SK-N-SH (cell line): ENCODE measurements around the gene PABPN1. TPM values are rescaled to one million over a fixed set of nuclear protein-coding genes. Genes with fewer than 3 reads are reported as not detected.

Experiments used
- CTCF ChIA-PET: fragments of 300-600, 350-600 bp; formaldehyde crosslinking; extraction: SDS; loops from one replicate; lab custom pipeline; 2021; lab: Yijun Ruan, JAX
- POLR2A ChIA-PET: fragments of 350-600 bp; sonication (Branson Sonifier 250); formaldehyde crosslinking; extraction: SDS; loops from one replicate; lab custom pipeline; 2020; ENCODE audit warnings: antibody characterized with exemption, inconsistent platforms; lab: Yijun Ruan, JAX
- DNase-seq: peaks from one replicate; pipeline ENCODE4 v3.0.0; 2012
- H2AFZ ChIP-seq: fragments of 200-600 bp; sonication (generic); 2 replicates; pipeline ENCODE4 v1.8.1; 2016; ENCODE audit warnings: antibody characterized with exemption, mild to moderate bottlenecking, low read depth
- H3F3A ChIP-seq: fragments of 200-600 bp; sonication (generic); replicated peaks from 2 replicates; pipeline ENCODE3; 2016; ENCODE audit warnings: antibody characterized with exemption, mild to moderate bottlenecking; ENCODE audit not compliant: insufficient read depth
- H3K27ac ChIP-seq, 2 experiments: fragments of 200-500 bp in 1 of 2; fragments of 200-600 bp in 1 of 2; sonication (Bioruptor generic) in 1 of 2; sonication (generic), shearing (Covaris generic) in 1 of 2; 2 replicates each; pipeline versions ENCODE4 v1.5.1 to v1.6.1; 2014 to 2016; ENCODE audit warnings: low read depth in 2 of 2, inconsistent platforms in 1 of 2, low read length in 1 of 2, mild to moderate bottlenecking in 1 of 2, mixed read lengths in 1 of 2
- H3K27me3 ChIP-seq: fragments of 200-600 bp; sonication (generic), shearing (Covaris generic); 2 replicates; pipeline ENCODE4 v1.6.1; 2016; ENCODE audit warnings: mixed run types; ENCODE audit not compliant: insufficient read depth
- H3K36me3 ChIP-seq, 2 experiments: fragments of 200-500 bp in 1 of 2; fragments of 200-600 bp in 1 of 2; sonication (Bioruptor generic) in 1 of 2; sonication (generic) in 1 of 2; replicated peaks in 1 of 2; 2 replicates each; pipeline versions ENCODE3 to v1.5.1; 2014 to 2016; ENCODE audit warnings: low read length in 1 of 2, mild to moderate bottlenecking in 1 of 2; ENCODE audit not compliant: insufficient read depth in 2 of 2, control insufficient read depth in 1 of 2
- H3K4me1 ChIP-seq, 2 experiments: fragments of 200-500 bp in 1 of 2; fragments of 200-600 bp in 1 of 2; sonication (Bioruptor generic) in 1 of 2; sonication (generic), shearing (Covaris generic) in 1 of 2; 2 replicates each; pipeline versions ENCODE4 v1.5.1 to v1.6.1; 2014 to 2016; ENCODE audit warnings: low read depth in 1 of 2, low read length in 1 of 2, mixed run types in 1 of 2; ENCODE audit not compliant: insufficient read depth in 2 of 2, control insufficient read depth in 1 of 2
- H3K4me2 ChIP-seq: fragments of 200-600 bp; sonication (generic), shearing (Covaris generic); 2 replicates; pipeline ENCODE4 v1.6.1; 2017; ENCODE audit warnings: mixed run types
- H3K4me3 ChIP-seq, 2 experiments: fragments of 200-500 bp in 1 of 2; fragments of 200-600 bp in 1 of 2; sonication (Bioruptor generic) in 1 of 2; sonication (generic), shearing (Covaris generic) in 1 of 2; 2 replicates each; pipeline versions ENCODE4 v1.5.1 to v1.8.1; 2014 to 2016; ENCODE audit warnings: low read depth in 2 of 2, inconsistent platforms in 1 of 2, low read length in 1 of 2, mild to moderate bottlenecking in 1 of 2, mixed read lengths in 1 of 2, moderate library complexity in 1 of 2
- H3K79me2 ChIP-seq: fragments of 200-600 bp; sonication (generic); 2 replicates; pipeline ENCODE4 v1.8.1; 2017; ENCODE audit warnings: mild to moderate bottlenecking; ENCODE audit not compliant: insufficient read depth
- H3K9ac ChIP-seq: fragments of 200-600 bp; sonication (generic); 2 replicates; pipeline ENCODE4 v1.6.1; 2017; ENCODE audit warnings: mixed run types
- H3K9me2 ChIP-seq: fragments of 200-600 bp; sonication (generic); 2 replicates; pipeline ENCODE4 v1.6.1; 2017; ENCODE audit warnings: mixed run types
- H3K9me3 ChIP-seq: fragments of 200-600 bp; sonication (generic); 2 replicates; pipeline ENCODE4 v1.6.1; 2017; ENCODE audit warnings: mixed run types, mild to moderate bottlenecking, moderate library complexity
- H4K20me1 ChIP-seq: fragments of 200-600 bp; sonication (generic); 2 replicates; pipeline ENCODE4 v1.6.1; 2017; ENCODE audit warnings: mild to moderate bottlenecking, mixed run types; ENCODE audit not compliant: insufficient read depth
- CHD2 ChIP-seq: fragments of 150-350 bp; IDR thresholded peaks from 2 replicates; pipeline ENCODE4 v1.6.1; 2018; ENCODE audit warnings: low read length; ENCODE audit not compliant: partially characterized antibody
- ELF1 ChIP-seq: IDR thresholded peaks from 2 replicates; pipeline ENCODE4 v1.4.0; 2012
- EP300 ChIP-seq, 2 experiments: IDR thresholded peaks; 2 replicates each; pipeline versions ENCODE4 v1.4.0 to v1.6.1; 2012; ENCODE audit warnings: borderline replicate concordance in 1 of 2, low read depth in 1 of 2, low read length in 1 of 2
- FOXJ3 ChIP-seq: sonication (generic); formaldehyde crosslinking; IDR thresholded peaks from 2 replicates; pipeline ENCODE4 v1.5.1; 2020; ENCODE audit warnings: mild to moderate bottlenecking, missing genetic modification reagents
- FOXM1 ChIP-seq: IDR thresholded peaks from 2 replicates; pipeline ENCODE4 v1.4.0; 2012; ENCODE audit warnings: low read depth, mild to moderate bottlenecking
- GABPA ChIP-seq: IDR thresholded peaks from 2 replicates; pipeline ENCODE4 v1.4.0; 2012; ENCODE audit warnings: low read depth, mild to moderate bottlenecking
- IRF3 ChIP-seq: fragments of 150-350 bp; IDR thresholded peaks from 2 replicates; pipeline ENCODE4 v1.6.1; 2016; ENCODE audit warnings: mild to moderate bottlenecking, low read depth, low read length
- MEF2A ChIP-seq: IDR thresholded peaks from 2 replicates; pipeline ENCODE4 v1.4.0; 2012; ENCODE audit warnings: low read depth, borderline replicate concordance
- NFIC ChIP-seq: IDR thresholded peaks from 2 replicates; pipeline ENCODE4 v1.4.0; 2012; ENCODE audit warnings: borderline replicate concordance
- POLR2AphosphoS5 ChIP-seq: IDR thresholded peaks from 2 replicates; pipeline ENCODE4 v1.6.1; 2012; ENCODE audit warnings: low read depth, low read length
- RAD21 ChIP-seq: IDR thresholded peaks from 2 replicates; pipeline ENCODE4 v1.6.1; 2012; ENCODE audit warnings: mild to moderate bottlenecking, low read length
- RCOR1 ChIP-seq: fragments of 150-350 bp; IDR thresholded peaks from 2 replicates; pipeline ENCODE4 v1.6.1; 2017; ENCODE audit warnings: antibody characterized with exemption, low read length
- RXRA ChIP-seq: IDR thresholded peaks from 2 replicates; pipeline ENCODE4 v1.4.0; 2012; ENCODE audit warnings: low read depth, mild to moderate bottlenecking, borderline replicate concordance
- SIN3A ChIP-seq: IDR thresholded peaks from 2 replicates; pipeline ENCODE4 v1.6.1; 2012; ENCODE audit warnings: low read depth, mild to moderate bottlenecking, low read length, moderate library complexity, borderline replicate concordance
- TAF1 ChIP-seq: IDR thresholded peaks from 2 replicates; pipeline ENCODE4 v1.6.1; 2012; ENCODE audit warnings: low read depth, mild to moderate bottlenecking, low read length, moderate library complexity, borderline replicate concordance
- USF1 ChIP-seq: IDR thresholded peaks from 2 replicates; pipeline ENCODE4 v1.4.0; 2012; ENCODE audit warnings: low read depth, borderline replicate concordance
- USF2 ChIP-seq: fragments of 150-350 bp; IDR thresholded peaks from 2 replicates; pipeline ENCODE4 v1.6.1; 2017; ENCODE audit warnings: antibody characterized with exemption, low read length, low read depth, borderline replicate concordance
- YY1 ChIP-seq: IDR thresholded peaks from 2 replicates; pipeline ENCODE4 v1.4.0; 2012; ENCODE audit warnings: low read depth, mild to moderate bottlenecking
- ZBTB33 ChIP-seq: IDR thresholded peaks from 2 replicates; pipeline ENCODE4 v1.4.0; 2012; ENCODE audit warnings: low read depth, borderline replicate concordance
- WGBS: methylation state at CpG from one replicate; pipeline ENCODE4 v1.1.6; 2017; ENCODE audit warnings: low lambda C conversion rate; 5-methylcytosine and 5-hydroxymethylcytosine counted together
- polyA plus RNA-seq, 3 experiments: library from polyadenylated mRNA; depleted of rRNA; stranded (reverse); fragments of >200 nt; gene quantifications; 2 replicates each; pipeline ENCODE4 v1.2.3, GENCODE V29; 2012

The PABPN1 gene
- polyA plus RNA-seq, 1 of the 3 experiments (the other 2 are of a cell fraction): 266 TPM

- no peak for TF ChIP-seq USF2
These were observed 45.2 kb downstream of the PABPN1 start (continued) for GRCh38 chr14:23366426-23366921.

GRCh38 chr14:23370221-23370620 is 49.0 kb downstream of the PABPN1 start:
- H4K20me1 ChIP-seq: no peaks in the 10 kb centered on the region
- no peaks in the 10 kb centered on the region for H3F3A ChIP-seq
- POLR2A ChIA-PET: no interaction called here
- H2AFZ ChIP-seq: no peak overlapping the region
- H3K9me2 ChIP-seq: no peaks in the 10 kb centered on the region
- no peaks in the 10 kb centered on the region for H3K36me3 ChIP-seq
- no peak for DNase-seq
- no peak overlapping the region for H3K4me2 ChIP-seq
- no peak overlapping the region for H3K4me3 ChIP-seq
- CTCF ChIA-PET: interaction anchor here (1.7 to 6.6 kb wide), 3 partner anchors 10 to 190 kb away, joined by 6 to 46 read pairs (median 8); no protein-coding TSS in a partner anchor
- H3K9ac ChIP-seq: no peak overlapping the region
- H3K4me1 ChIP-seq: peaks cover 0 to 8% of the 10 kb centered on the region in 2 experiments; a peak in 1 of 4 replicates
- H3K27me3 ChIP-seq: peaks cover 10% of the 10 kb centered on the region; the same call in 1 of the 2 replicates
- no peaks in the 10 kb centered on the region for H3K9me3 ChIP-seq
- TF ChIP-seq RAD21: no peak
- no peak for TF ChIP-seq USF1
- no peak for TF ChIP-seq EP300 (IDR thresholded peaks at IDR 0.05; ENCODE audit: borderline replicate concordance in 1 of 2, low read depth in 1 of 2, low read length in 1 of 2)
- TF ChIP-seq GABPA: no peak
- TF ChIP-seq ZBTB33: no peak
- no peak for TF ChIP-seq USF2
- no peak for TF ChIP-seq TAF1
- no peak for TF ChIP-seq MEF2A
- no peak for TF ChIP-seq SIN3A
- TF ChIP-seq ELF1: no peak
- TF ChIP-seq, all 33 proteins: peak for 0
- 9% methylated on average over 1 of the region's 1 CpG for WGBS
- Histone ChIP-seq H3K79me2 (no peaks in the 10 kb centered on the region), H3K27ac (no peak overlapping the region)

- no peak overlapping the region for H3K27ac ChIP-seq
- DNase-seq: no peak
- H3K4me3 ChIP-seq: no peak overlapping the region
- H3K4me1 ChIP-seq: peaks cover 0 to 4% of the 10 kb centered on the region in 2 experiments; a peak in 1 of 4 replicates
- H3K79me2 ChIP-seq: no peaks in the 10 kb centered on the region
- no peaks in the 10 kb centered on the region for H3F3A ChIP-seq
- H3K9me2 ChIP-seq: no peaks in the 10 kb centered on the region
- ChIA-PET POLR2A (no interaction called here), CTCF (no interaction called here)
- H3K4me2 ChIP-seq: no peak overlapping the region
- no peaks in the 10 kb centered on the region for H3K36me3 ChIP-seq
- H4K20me1 ChIP-seq: no peaks in the 10 kb centered on the region
- H2AFZ ChIP-seq: no peak overlapping the region
- no peak overlapping the region for H3K9ac ChIP-seq
- H3K27me3 ChIP-seq: peaks cover 10% of the 10 kb centered on the region; the same call in 1 of the 2 replicates
- H3K9me3 ChIP-seq: no peaks in the 10 kb centered on the region
- WGBS: 43% methylated on average over 1 of the region's 1 CpG
- TF ChIP-seq CHD2 (no peak), YY1 (no peak), RXRA (no peak), USF2 (no peak), RCOR1 (no peak), FOXM1 (no peak), IRF3 (no peak), NFIC (no peak), FOXJ3 (CRISPR knock-in tag) (no peak), POLR2AphosphoS5 (no peak)
These were observed 50.6 kb downstream of the PABPN1 start for GRCh38 chr14:23371865-23372264.
